Upper lobe of right lung (tissue), 1 donor: ENCODE results near the gene USP27X. TPM values are rescaled to one million over a fixed set of nuclear protein-coding genes. Genes with fewer than 3 reads are reported as not detected.

ENCODE experiments used
- ATAC-seq: fragments of 200-7000 bp; cut with Tn5 transposase; one replicate; pipeline ENCODE4 v1.9.1; 2020; ENCODE audit warnings: mild to moderate bottlenecking, moderate library complexity
- DNase-seq: peaks from one replicate; pipeline ENCODE4 v3.0.0-alpha.2; 2020
- H3K27ac ChIP-seq: fragments of 200-600 bp; one replicate; pipeline ENCODE4 v1.8.0; 2022
- H3K27me3 ChIP-seq: fragments of 200-600 bp; one replicate; pipeline ENCODE4 v1.8.0; 2022; ENCODE audit warnings: mild to moderate bottlenecking
- H3K36me3 ChIP-seq: fragments of 200-600 bp; one replicate; pipeline ENCODE4 v1.8.0; 2022
- H3K4me1 ChIP-seq: fragments of 200-600 bp; one replicate; pipeline ENCODE4 v1.8.0; 2022
- H3K4me3 ChIP-seq: fragments of 200-600 bp; one replicate; pipeline ENCODE4 v1.8.0; 2022; ENCODE audit warnings: mild to moderate bottlenecking
- H3K9me3 ChIP-seq: fragments of 200-600 bp; one replicate; pipeline ENCODE4 v1.8.0; 2022
- intact Hi-C: fragments of 100-400 bp; cut with DNase I; formaldehyde crosslinking; loops from one replicate; pipeline ENCODE4 v1.11.0; 2022
- total RNA-seq: library from RNA; stranded (reverse); fragmentation: NEBNext Ultra II Directional; extraction: Animal tissue kit (Norgen Biotek cat#: 25700); gene quantifications from one replicate; pipeline ENCODE4 v1.2.1, GENCODE V29; 2021
- TF ChIP-seq, protein P1 (sequence below): fragments of 200-600 bp; IDR thresholded peaks from one replicate; pipeline ENCODE4 v1.8.0; 2022; ENCODE audit warnings: antibody characterized with exemption
- donor health status: DM: no; HTN: yes; CAD: no; lungs with severe emphysema.

USP27X gene
- total RNA-seq, 1 donor from 2014 or later: 3.0 TPM

DNA sequence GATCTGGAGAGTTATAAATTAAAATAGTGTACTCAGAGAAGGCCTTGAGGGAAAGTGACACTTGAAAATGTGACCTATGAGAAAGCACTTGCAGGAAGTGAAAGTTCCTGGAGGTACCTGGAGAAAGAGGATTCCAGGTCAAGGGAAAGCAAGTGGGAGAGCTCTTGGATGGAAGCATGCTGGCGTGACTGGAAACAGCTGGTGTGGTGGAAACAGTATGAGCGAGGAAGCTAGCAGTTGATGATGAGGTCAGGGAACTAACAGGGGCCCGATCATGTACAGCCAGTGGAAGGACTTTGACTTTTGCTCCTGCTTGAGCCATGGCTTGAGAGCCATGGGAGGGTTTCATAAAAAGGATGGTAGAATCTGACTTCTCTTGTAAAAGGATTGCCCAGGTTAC lies 33.6 kb downstream of the USP27X start:
- no peak overlapping the region for H3K4me3 ChIP-seq
- no peaks in the 10 kb centered on the region for H3K36me3 ChIP-seq
- no peaks in the 10 kb centered on the region for H3K4me1 ChIP-seq
- TF ChIP-seq, protein P1, sequence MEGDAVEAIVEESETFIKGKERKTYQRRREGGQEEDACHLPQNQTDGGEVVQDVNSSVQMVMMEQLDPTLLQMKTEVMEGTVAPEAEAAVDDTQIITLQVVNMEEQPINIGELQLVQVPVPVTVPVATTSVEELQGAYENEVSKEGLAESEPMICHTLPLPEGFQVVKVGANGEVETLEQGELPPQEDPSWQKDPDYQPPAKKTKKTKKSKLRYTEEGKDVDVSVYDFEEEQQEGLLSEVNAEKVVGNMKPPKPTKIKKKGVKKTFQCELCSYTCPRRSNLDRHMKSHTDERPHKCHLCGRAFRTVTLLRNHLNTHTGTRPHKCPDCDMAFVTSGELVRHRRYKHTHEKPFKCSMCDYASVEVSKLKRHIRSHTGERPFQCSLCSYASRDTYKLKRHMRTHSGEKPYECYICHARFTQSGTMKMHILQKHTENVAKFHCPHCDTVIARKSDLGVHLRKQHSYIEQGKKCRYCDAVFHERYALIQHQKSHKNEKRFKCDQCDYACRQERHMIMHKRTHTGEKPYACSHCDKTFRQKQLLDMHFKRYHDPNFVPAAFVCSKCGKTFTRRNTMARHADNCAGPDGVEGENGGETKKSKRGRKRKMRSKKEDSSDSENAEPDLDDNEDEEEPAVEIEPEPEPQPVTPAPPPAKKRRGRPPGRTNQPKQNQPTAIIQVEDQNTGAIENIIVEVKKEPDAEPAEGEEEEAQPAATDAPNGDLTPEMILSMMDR: no peak
- no peak for DNase-seq
- no peak for ATAC-seq
- no peaks in the 10 kb centered on the region for H3K27me3 ChIP-seq
- no peak overlapping the region for H3K27ac ChIP-seq
- H3K9me3 ChIP-seq: no peaks in the 10 kb centered on the region
- intact Hi-C loops: no loop called here

DNA sequence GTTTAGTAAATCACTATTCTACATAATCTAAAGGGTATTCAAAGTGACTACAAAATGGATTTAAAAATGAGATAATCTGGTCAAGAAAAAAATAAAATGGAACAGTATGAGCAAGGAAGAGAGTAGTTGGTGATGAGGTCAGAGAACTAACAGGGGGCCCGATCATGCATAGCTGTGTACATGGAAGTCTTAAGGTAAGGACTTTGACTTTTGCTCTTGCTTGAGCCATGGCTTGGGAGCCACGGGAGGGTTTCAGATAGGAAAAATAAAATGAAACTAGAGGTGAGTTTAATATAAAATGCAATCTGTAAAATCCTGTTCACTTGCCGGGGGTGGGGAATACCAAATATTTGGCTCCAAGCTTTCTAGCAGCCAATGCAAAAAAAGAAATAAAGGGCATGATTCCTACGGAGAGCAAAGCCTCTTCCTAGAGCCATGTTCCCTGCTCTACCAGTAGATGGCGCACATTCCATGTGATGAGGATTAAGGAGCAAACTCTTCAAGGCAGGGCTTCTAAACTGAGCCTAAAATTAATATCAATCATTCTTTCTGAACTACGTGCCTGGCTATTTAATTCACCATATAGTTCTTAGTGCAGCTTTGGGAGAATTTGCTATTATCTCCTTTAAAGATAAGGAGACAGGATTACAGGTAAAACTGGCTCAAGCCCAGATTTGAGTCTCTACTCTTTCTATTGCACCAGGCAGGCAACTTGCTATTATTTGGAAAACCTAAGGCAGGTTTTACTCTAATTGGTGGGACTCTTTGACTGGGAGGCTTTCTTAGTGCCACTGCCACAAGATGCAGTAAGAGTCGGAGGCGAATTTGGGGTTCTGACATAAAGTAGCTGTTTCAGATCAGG lies 36.3 kb downstream of the USP27X start:
- Histone ChIP-seq H3K4me1 (no peaks in the 10 kb centered on the region), H3K27ac (no peak overlapping the region), H3K4me3 (no peak overlapping the region), H3K27me3 (no peaks in the 10 kb centered on the region), H3K36me3 (no peaks in the 10 kb centered on the region), H3K9me3 (no peaks in the 10 kb centered on the region)
- intact Hi-C loops: no loop called here
- peak; percentile 85 for ATAC-seq
- TF ChIP-seq, protein P1: peak; percentile 80
- DNase-seq: no peak

DNA sequence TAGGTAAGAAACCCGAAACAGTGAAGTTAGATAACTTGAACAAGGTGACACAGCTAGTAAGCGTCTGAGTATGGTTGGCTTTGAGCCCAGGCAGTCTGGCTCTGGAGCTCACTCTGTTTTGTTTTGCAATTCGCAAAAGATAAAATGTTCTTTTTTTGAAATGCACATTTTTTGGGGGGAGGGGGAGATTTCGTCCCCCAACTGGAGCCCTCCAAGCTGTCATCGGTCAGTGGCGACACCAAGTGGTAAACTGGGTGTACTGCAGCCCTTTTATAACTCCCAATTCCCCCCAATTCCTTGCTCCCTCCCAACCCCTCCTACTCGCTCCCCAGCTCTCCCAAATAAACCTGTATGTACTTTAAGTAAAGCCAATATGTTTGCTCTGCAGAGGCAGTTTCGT lies 40.3 kb downstream of the USP27X start:
- DNase-seq (no peak), ATAC-seq (peak; percentile 27)
- H3K27me3 ChIP-seq: no peaks in the 10 kb centered on the region
- no peak overlapping the region for H3K27ac ChIP-seq
- TF ChIP-seq, protein P1: peak; percentile 82
- no peaks in the 10 kb centered on the region for H3K36me3 ChIP-seq
- no peaks in the 10 kb centered on the region for H3K9me3 ChIP-seq
- intact Hi-C loops: no loop called here
- no peak overlapping the region for H3K4me3 ChIP-seq
- no peaks in the 10 kb centered on the region for H3K4me1 ChIP-seq

DNA sequence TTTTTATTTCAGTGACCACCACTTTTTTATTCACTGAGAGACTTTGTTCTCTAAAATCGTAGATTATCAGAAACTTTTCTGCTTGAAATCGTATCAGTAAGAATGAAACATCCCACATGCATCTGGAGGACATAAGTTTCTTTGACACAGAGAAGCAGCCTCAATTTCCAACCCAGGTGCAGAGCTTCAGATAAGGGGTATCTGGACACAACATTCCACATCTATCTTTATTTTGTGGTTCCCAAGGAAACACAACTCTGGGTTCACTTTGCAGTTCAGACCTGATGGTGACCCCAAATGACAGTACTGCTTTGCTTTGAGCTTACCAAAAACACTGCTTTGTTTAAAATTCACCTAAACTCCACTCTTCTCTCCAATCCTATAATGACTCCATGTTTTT lies 41.8 kb downstream of the USP27X start:
- Histone ChIP-seq H3K9me3 (no peaks in the 10 kb centered on the region), H3K27ac (no peak overlapping the region), H3K4me1 (no peaks in the 10 kb centered on the region), H3K27me3 (no peaks in the 10 kb centered on the region), H3K36me3 (no peaks in the 10 kb centered on the region), H3K4me3 (no peak overlapping the region)
- DNase-seq: no peak
- no peak for ATAC-seq
- TF ChIP-seq, protein P1: no peak
- intact Hi-C loops: no loop called here

DNA sequence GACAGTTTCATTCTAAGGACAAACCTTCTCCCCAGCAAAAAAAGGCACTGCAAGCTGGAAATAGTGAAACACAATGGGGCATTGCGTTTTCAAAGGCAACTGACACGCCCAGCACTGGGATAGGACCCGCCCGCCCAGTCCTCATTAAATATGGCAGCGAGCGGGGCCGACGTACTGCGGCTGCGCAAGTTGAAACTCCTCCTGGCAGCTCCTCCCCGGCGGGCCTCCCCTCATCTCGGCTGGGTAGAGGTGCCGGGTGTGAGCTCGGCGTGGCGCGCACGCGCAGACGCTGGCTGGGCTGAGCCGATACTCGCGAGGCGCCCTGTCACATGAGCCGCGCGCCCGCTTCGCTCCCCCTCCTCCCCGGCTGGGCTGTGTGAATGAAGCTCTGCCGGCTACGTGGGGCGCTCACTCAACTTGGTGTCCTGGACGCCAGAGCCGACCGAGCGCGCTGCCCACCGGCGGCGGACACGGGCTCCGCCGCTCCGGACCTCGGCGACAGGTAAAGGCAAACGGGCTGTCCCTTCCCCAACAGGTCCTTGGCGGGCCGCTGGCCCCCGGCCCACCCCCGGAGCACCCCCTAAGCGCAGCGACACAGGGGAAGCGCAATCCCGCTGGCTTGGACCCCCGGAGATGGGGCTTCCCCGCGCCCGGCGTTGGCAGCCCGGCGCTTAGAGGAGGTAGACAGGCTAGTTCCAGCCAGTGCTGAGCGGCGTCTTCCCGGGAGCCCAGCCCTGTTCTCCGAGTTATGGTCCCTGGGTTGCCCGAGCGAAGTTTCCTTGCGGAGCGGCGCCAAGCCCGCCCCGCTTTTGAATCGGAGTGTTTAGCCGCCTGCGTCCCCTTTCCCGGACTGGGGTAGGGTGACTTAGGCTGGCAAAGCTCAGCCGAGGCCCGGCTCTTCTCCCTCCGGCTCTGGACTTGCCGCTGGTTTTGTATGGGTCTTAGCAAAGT lies 43.3 kb downstream of the USP27X start, which contains the start of gene CLCN5:
Gene CLCN5 (plus strand): TSS at position 306 of the 951 bp plus-strand sequence. CDS start 2,703 bp downstream, outside the sequence.
- TF ChIP-seq, protein P1: no peak
- peak; percentile 98 for DNase-seq
- Histone ChIP-seq H3K9me3 (no peaks in the 10 kb centered on the region), H3K4me3 (peak within 1 kb of the TSS; percentile 69), H3K27me3 (no peaks in the 10 kb centered on the region), H3K36me3 (no peaks in the 10 kb centered on the region), H3K27ac (peak within 1 kb of the TSS; percentile 76), H3K4me1 (no peaks in the 10 kb centered on the region)
- intact Hi-C loops: no loop called here
- peak; percentile 99 for ATAC-seq
